H9 (cell line): ENCODE measurements around the gene KLHDC2. TPM values are rescaled to one million over a fixed set of nuclear protein-coding genes. Genes with fewer than 3 reads are reported as not detected.
A peak's percentile ranks its signal among the peaks of the same experiment; 100 is the strongest.

Source experiments
- DNase-seq: peaks from one replicate; pipeline ENCODE4 v3.0.0-alpha.2; 2017
- H2AFZ ChIP-seq: one replicate; pipeline ENCODE4 v1.6.1; 2013; ENCODE audit warnings: mild to moderate bottlenecking, low read length, control low read depth, moderate library complexity
- H2AK5ac ChIP-seq: 2 replicates; pipeline ENCODE4 v1.6.1; 2013; ENCODE audit warnings: low read length, control low read depth, mixed read lengths; ENCODE audit not compliant: insufficient read length
- H2BK120ac ChIP-seq: one replicate; pipeline ENCODE4 v1.6.1; 2013; ENCODE audit warnings: low read depth, mild to moderate bottlenecking, low read length, control low read depth, inconsistent platforms; ENCODE audit not compliant: poor library complexity, severe bottlenecking
- H2BK12ac ChIP-seq: 2 replicates; pipeline ENCODE4 v1.6.1; 2013; ENCODE audit warnings: low read length, control low read depth, mixed read lengths, low read depth; ENCODE audit not compliant: insufficient read length
- H2BK15ac ChIP-seq: 2 replicates; pipeline ENCODE4 v1.6.1; 2013; ENCODE audit warnings: low read depth, low read length, control low read depth
- H2BK20ac ChIP-seq: one replicate; pipeline ENCODE4 v1.6.1; 2013; ENCODE audit warnings: low read depth, mild to moderate bottlenecking, low read length, control low read depth, inconsistent platforms; ENCODE audit not compliant: poor library complexity, severe bottlenecking
- H2BK5ac ChIP-seq: 2 replicates; pipeline ENCODE4 v1.6.1; 2013; ENCODE audit warnings: low read length, control low read depth, mixed read lengths; ENCODE audit not compliant: insufficient read length
- H3K14ac ChIP-seq: 2 replicates; pipeline ENCODE4 v1.6.1; 2013; ENCODE audit warnings: low read length, control low read depth; ENCODE audit not compliant: insufficient read depth
- H3K18ac ChIP-seq: 2 replicates; pipeline ENCODE4 v1.6.1; 2013; ENCODE audit warnings: low read depth, mild to moderate bottlenecking, mixed read lengths, low read length, control low read depth; ENCODE audit not compliant: insufficient read length
- H3K23ac ChIP-seq: 2 replicates; pipeline ENCODE4 v1.6.1; 2013; ENCODE audit warnings: low read length, control low read depth, mixed read lengths, low read depth; ENCODE audit not compliant: insufficient read length
- H3K23me2 ChIP-seq: 2 replicates; pipeline ENCODE4 v1.6.1; 2013; ENCODE audit warnings: low read depth, mild to moderate bottlenecking, mixed read lengths, low read length, control low read depth; ENCODE audit not compliant: insufficient read length, poor library complexity, severe bottlenecking
- H3K27ac ChIP-seq: 2 replicates; pipeline ENCODE4 v1.5.1; 2013; ENCODE audit warnings: low read length, control low read depth, mixed read lengths, low read depth; ENCODE audit not compliant: insufficient read length
- H3K27me3 ChIP-seq: 2 replicates; pipeline ENCODE4 v1.6.1; 2013; ENCODE audit warnings: low read length, control low read depth, inconsistent platforms; ENCODE audit not compliant: insufficient read depth
- H3K4ac ChIP-seq: 2 replicates; pipeline ENCODE4 v1.6.1; 2013; ENCODE audit warnings: low read depth, mild to moderate bottlenecking, control low read depth, inconsistent platforms, low read length, moderate library complexity
- H3K4me1 ChIP-seq: 2 replicates; pipeline ENCODE4 v1.6.1; 2013; ENCODE audit warnings: low read length, control low read depth, inconsistent platforms; ENCODE audit not compliant: insufficient read depth
- H3K4me2 ChIP-seq: 2 replicates; pipeline ENCODE4 v1.6.1; 2013; ENCODE audit warnings: low read length, control low read depth, mixed read lengths; ENCODE audit not compliant: insufficient read length, insufficient read depth
- H3K56ac ChIP-seq: 2 replicates; pipeline ENCODE4 v1.6.1; 2013; ENCODE audit warnings: low read depth, mild to moderate bottlenecking, mixed read lengths, low read length, control low read depth; ENCODE audit not compliant: insufficient read length
- H3K79me1 ChIP-seq: 2 replicates; pipeline ENCODE4 v1.6.1; 2013; ENCODE audit warnings: low read depth, mild to moderate bottlenecking, moderate library complexity, low read length, control low read depth, inconsistent platforms; ENCODE audit not compliant: insufficient read depth, poor library complexity, severe bottlenecking
- H3K79me2 ChIP-seq: 2 replicates; pipeline ENCODE4 v1.6.1; 2013; ENCODE audit warnings: low read length, control low read depth, inconsistent platforms; ENCODE audit not compliant: insufficient read depth
- H3K9ac ChIP-seq: 2 replicates; pipeline ENCODE4 v1.6.1; 2013; ENCODE audit warnings: low read length, control low read depth, mixed read lengths; ENCODE audit not compliant: insufficient read length; ENCODE audit errors: extremely low read depth
- H3K9me3 ChIP-seq: one replicate; pipeline ENCODE4 v1.6.1; 2013; ENCODE audit warnings: low read depth, low read length, inconsistent platforms; ENCODE audit not compliant: control insufficient read depth
- H3T11ph ChIP-seq: one replicate; pipeline ENCODE4 v1.6.1; 2013; ENCODE audit warnings: mild to moderate bottlenecking, low read length, control low read depth, inconsistent platforms
- H4K20me1 ChIP-seq: one replicate; pipeline ENCODE4 v1.6.1; 2013; ENCODE audit not compliant: control insufficient read depth, insufficient read length, insufficient read depth
- H4K5ac ChIP-seq: 2 replicates; pipeline ENCODE4 v1.6.1; 2013; ENCODE audit warnings: low read depth, mild to moderate bottlenecking, mixed read lengths, low read length, control low read depth; ENCODE audit not compliant: insufficient read length
- H4K8ac ChIP-seq: replicated peaks from 2 replicates; pipeline ENCODE4 v1.6.1; 2013; ENCODE audit warnings: low read length, control low read depth, mixed read lengths, low read depth; ENCODE audit not compliant: insufficient read length
- H4K91ac ChIP-seq: 2 replicates; pipeline ENCODE4 v1.6.1; 2013; ENCODE audit warnings: low read depth, mild to moderate bottlenecking, moderate library complexity, mixed read lengths, low read length, control low read depth; ENCODE audit not compliant: insufficient read length
- H3K27ac Mint-ChIP-seq, 3 experiments: 2 replicates in 2 of 3; 3 replicates in 1 of 3; pipeline ENCODE4 v1.8.0; 2020 to 2021; ENCODE audit warnings: mixed read lengths in 3 of 3, mild to moderate bottlenecking in 1 of 3, moderate library complexity in 1 of 3
- H3K27me3 Mint-ChIP-seq: 2 replicates; pipeline ENCODE4 v1.8.0; 2021; ENCODE audit warnings: low read depth, mild to moderate bottlenecking, moderate library complexity, mixed read lengths
- H3K36me3 Mint-ChIP-seq, 3 experiments: 2 replicates in 2 of 3; 3 replicates in 1 of 3; pipeline ENCODE4 v1.8.0; 2020 to 2021; ENCODE audit warnings: low read depth in 3 of 3, mixed read lengths in 3 of 3; ENCODE audit not compliant: insufficient read depth in 1 of 3
- H3K4me1 Mint-ChIP-seq, 2 experiments: 2 replicates each; pipeline ENCODE4 v1.8.0; 2020; ENCODE audit warnings: mixed read lengths in 2 of 2
- H3K4me3 Mint-ChIP-seq, 2 experiments: 2 replicates in 1 of 2; 3 replicates in 1 of 2; pipeline ENCODE4 v1.8.0; 2020 to 2021; ENCODE audit warnings: mild to moderate bottlenecking in 2 of 2, mixed read lengths in 2 of 2, moderate library complexity in 1 of 2
- H3K9me3 Mint-ChIP-seq, 2 experiments: 2 replicates in 1 of 2; 3 replicates in 1 of 2; pipeline ENCODE4 v1.8.0; 2020; ENCODE audit warnings: mild to moderate bottlenecking in 2 of 2, mixed read lengths in 2 of 2, moderate library complexity in 1 of 2
- CTCF ChIP-seq: fragments of 200-600 bp; sonication (generic); conservative IDR thresholded peaks from 3 replicates; pipeline ENCODE4 v1.8.0; 2021; ENCODE audit warnings: antibody characterized with exemption, mild to moderate bottlenecking
- WGBS: extraction: QIAGEN DNeasy Blood & Tissue Kit; methylation state at CpG from one replicate; pipeline ENCODE4 v1.1.7; 2013; ENCODE audit warnings: missing lambda C conversion rate, low lambda C conversion rate, mixed read lengths; ENCODE audit not compliant: insufficient read length; ENCODE audit errors: extremely low coverage; 5-methylcytosine and 5-hydroxymethylcytosine counted together
- total RNA-seq: library from RNA; stranded (reverse); gene quantifications from 2 replicates; pipeline ENCODE4 v1.2.1, GENCODE V29; 2021

KLHDC2 gene
- total RNA-seq, 1 experiment from 2014 or later = 41.6 TPM

- H3T11ph ChIP-seq = no peak overlapping the region
- no peak overlapping the region for H2BK12ac ChIP-seq
- peaks cover 0 to 5% (median 0%) of the 10 kb centered on the region in 3 experiments; a peak in 2 of 7 replicates for H3K36me3 Mint-ChIP-seq
- no peak overlapping the region for H4K5ac ChIP-seq
- H4K8ac ChIP-seq = no peak overlapping the region
- peak overlapping the region; percentile 84 to 98 (median 97); a peak in 6 of 7 replicates for H3K27ac Mint-ChIP-seq
- no peak overlapping the region for H2BK120ac ChIP-seq
- H2BK20ac ChIP-seq = no peak overlapping the region
- H3K4me2 ChIP-seq = peak overlapping the region; percentile 94
- peak overlapping the region; percentile 79 for H3K9ac ChIP-seq
- H3K56ac ChIP-seq = no peak overlapping the region
- TF ChIP-seq CTCF = no peak
- no peak overlapping the region for H2BK5ac ChIP-seq
- peak overlapping the region; percentile 91 to 94 for H3K4me3 Mint-ChIP-seq
- DNase-seq = no peak
- H3K14ac ChIP-seq = peak overlapping the region; percentile 94; the same call in 1 of the 2 replicates
- H3K79me2 ChIP-seq = peaks cover 5% of the 10 kb centered on the region; the same call in 1 of the 2 replicates
- no CpG with 5 or more reads among the region's 9 CpGs for WGBS
- peak overlapping the region; percentile 82 for H3K27ac ChIP-seq
- 0 out of 5 replicates have a peak, but pooled peaks cover 0 to 3% of the 10 kb centered on the region in 2 experiments for H3K9me3 Mint-ChIP-seq
- peaks cover 18% of the 10 kb centered on the region for H3K23me2 ChIP-seq
- no peak overlapping the region for H4K91ac ChIP-seq
- H2AK5ac ChIP-seq = no peak overlapping the region
- H3K4me1 ChIP-seq = peaks cover 5% of the 10 kb centered on the region
- peaks cover 25% of the 10 kb centered on the region in 2 experiments for H3K4me1 Mint-ChIP-seq
- no peak overlapping the region for H3K4ac ChIP-seq
- H3K79me1 ChIP-seq = no peaks in the 10 kb centered on the region
- H3K27me3 Mint-ChIP-seq = no peaks in the 10 kb centered on the region
- H2BK15ac ChIP-seq = no peak overlapping the region
- no peak overlapping the region for H3K23ac ChIP-seq
- no peak overlapping the region for H3K18ac ChIP-seq
- no peaks in the 10 kb centered on the region for H3K27me3 ChIP-seq
- no peaks in the 10 kb centered on the region for H3K9me3 ChIP-seq
- peak overlapping the region; percentile 29 for H2AFZ ChIP-seq
- H4K20me1 ChIP-seq = no peaks in the 10 kb centered on the region
Observed at GRCh38 chr14:49767270-49767570, 733 bp upstream of the KLHDC2 start.
